ENCODE measurements around the gene ARHGAP21.

ARHGAP21 gene

GRCh38 chr10:24542314-24543270 lies 181.1 kb downstream of the ARHGAP21 start:
- H3K27me3 ChIP-seq (ENCODE audit: control insufficient read depth, insufficient read depth, low read length) = no peaks in the 10 kb centered on the region
- H3K36me3 ChIP-seq (ENCODE audit: control insufficient read depth, insufficient read depth, low read length) = no peaks in the 10 kb centered on the region
- no peaks in the 10 kb centered on the region for H3K9me3 ChIP-seq (ENCODE audit: control insufficient read depth, insufficient read depth, low read length)
- no peak overlapping the region for H3K4me3 ChIP-seq (ENCODE audit: low read depth, low read length)
- no peak overlapping the region for H3K9ac ChIP-seq (ENCODE audit: low read depth, low read length)
- no peaks in the 10 kb centered on the region for H3K4me1 ChIP-seq (ENCODE audit: control insufficient read depth, insufficient read depth, low read length)

- H3K4me1 ChIP-seq (ENCODE audit: control insufficient read depth, insufficient read depth, low read length) = no peaks in the 10 kb centered on the region
- H3K4me3 ChIP-seq (ENCODE audit: low read depth, low read length) = no peak overlapping the region
- H3K9me3 ChIP-seq (ENCODE audit: control insufficient read depth, insufficient read depth, low read length) = no peaks in the 10 kb centered on the region
- no peak overlapping the region for H3K9ac ChIP-seq (ENCODE audit: low read depth, low read length)
- no peaks in the 10 kb centered on the region for H3K36me3 ChIP-seq (ENCODE audit: control insufficient read depth, insufficient read depth, low read length)
- no peaks in the 10 kb centered on the region for H3K27me3 ChIP-seq (ENCODE audit: control insufficient read depth, insufficient read depth, low read length)
Observed at GRCh38 chr10:24541239-24541753, 182.4 kb downstream of the ARHGAP21 start.

- Histone ChIP-seq H3K9me3 (ENCODE audit: control insufficient read depth, insufficient read depth, low read length) (no peaks in the 10 kb centered on the region), H3K36me3 (ENCODE audit: control insufficient read depth, insufficient read depth, low read length) (peaks cover 10% of the 10 kb centered on the region), H3K27me3 (ENCODE audit: control insufficient read depth, insufficient read depth, low read length) (no peaks in the 10 kb centered on the region), H3K9ac (ENCODE audit: low read depth, low read length) (no peak overlapping the region), H3K4me1 (ENCODE audit: control insufficient read depth, insufficient read depth, low read length) (no peaks in the 10 kb centered on the region), H3K4me3 (ENCODE audit: low read depth, low read length) (no peak overlapping the region)
Observed at GRCh38 chr10:24536636-24537035, 187.1 kb downstream of the ARHGAP21 start.

- no peaks in the 10 kb centered on the region for H3K27me3 ChIP-seq (ENCODE audit: control insufficient read depth, insufficient read depth, low read length)
- no peaks in the 10 kb centered on the region for H3K9me3 ChIP-seq (ENCODE audit: control insufficient read depth, insufficient read depth, low read length)
- H3K4me1 ChIP-seq (ENCODE audit: control insufficient read depth, insufficient read depth, low read length) = no peaks in the 10 kb centered on the region
- no peak overlapping the region for H3K4me3 ChIP-seq (ENCODE audit: low read depth, low read length)
- H3K9ac ChIP-seq (ENCODE audit: low read depth, low read length) = no peak overlapping the region
- peaks cover 10% of the 10 kb centered on the region for H3K36me3 ChIP-seq (ENCODE audit: control insufficient read depth, insufficient read depth, low read length)
Observed at GRCh38 chr10:24533981-24534380, 189.7 kb downstream of the ARHGAP21 start.
